Kidney (tissue), 14 donors: ENCODE results near the gene NKX3-2. TPM values are rescaled to one million over a fixed set of nuclear protein-coding genes. Genes with fewer than 3 reads are reported as not detected.

Source experiments
- DNase-seq, 5 donors: peaks; one replicate each; pipeline ENCODE4 v3.0.0-alpha.2; 2013 to 2020
- FAIRE-seq: peaks from 2 replicates; lab custom pipeline; 2012; peaks lifted over from hg19 to GRCh38; lab: Jason Lieb, UNC
- H3K27ac ChIP-seq, 2 donors: one replicate each; pipeline ENCODE4 v1.7.0; 2013; ENCODE audit warnings: low read depth in 2 of 2, low read length in 2 of 2, inconsistent platforms in 1 of 2
- H3K27me3 ChIP-seq: one replicate; pipeline ENCODE4 v1.7.1; 2013; ENCODE audit warnings: low read length, inconsistent platforms; ENCODE audit not compliant: control insufficient read depth, insufficient read depth
- H3K36me3 ChIP-seq, 3 donors: one replicate each; pipeline versions ENCODE4 v1.7.0 to v1.7.1; 2013; ENCODE audit warnings: low read length in 3 of 3, control low read depth in 1 of 3, inconsistent platforms in 1 of 3; ENCODE audit not compliant: insufficient read depth in 3 of 3, control insufficient read depth in 2 of 3
- H3K4me1 ChIP-seq, 3 donors: one replicate each; pipeline versions ENCODE4 v1.7.0 to v1.7.1; 2013; ENCODE audit warnings: low read length in 3 of 3, inconsistent platforms in 1 of 3, low read depth in 1 of 3; ENCODE audit not compliant: control insufficient read depth in 2 of 3, insufficient read depth in 2 of 3
- H3K4me3 ChIP-seq, 3 donors: one replicate each; pipeline versions ENCODE4 v1.7.0 to v1.8.1; 2013; ENCODE audit warnings: low read length in 3 of 3, control low read depth in 1 of 3, inconsistent platforms in 1 of 3
- H3K9ac ChIP-seq, 3 donors: one replicate each; pipeline versions ENCODE4 v1.7.0 to v1.7.1; 2013; ENCODE audit warnings: low read length in 3 of 3, control low read depth in 1 of 3, inconsistent platforms in 1 of 3
- H3K9me3 ChIP-seq, 3 donors: one replicate each; pipeline versions ENCODE4 v1.7.0 to v1.7.1; 2013; ENCODE audit warnings: low read length in 3 of 3, control low read depth in 1 of 3, inconsistent platforms in 1 of 3; ENCODE audit not compliant: control insufficient read depth in 2 of 3, insufficient read depth in 1 of 3
- intact Hi-C: fragments of 100-400 bp; cut with DNase I; formaldehyde crosslinking; loops from one replicate; pipeline ENCODE4 v1.11.1; 2022
- polyA plus RNA-seq: library from polyadenylated mRNA; stranded (reverse); fragments of 350-450 nt; fragmentation: Illumina TruSeq; extraction: RNeasy Lipid Tissue Mini Kit (QIAGEN cat#74804); gene quantifications from one replicate; pipeline ENCODE4 v1.2.3, GENCODE V29; 2014; ENCODE audit warnings: low read depth, low replicate concordance; ENCODE audit not compliant: insufficient read depth
- total RNA-seq: library from RNA; stranded (reverse); fragmentation: NEBNext Ultra II Directional; extraction: Animal tissue kit (Norgen Biotek cat#: 25700); gene quantifications from one replicate; pipeline ENCODE4 v1.2.1, GENCODE V29; 2021
- TF ChIP-seq, protein P1 (sequence below): IDR thresholded peaks from 3 replicates; pipeline ENCODE4 v1.5.1; 2012; ENCODE audit warnings: mild to moderate bottlenecking, moderate library complexity, borderline replicate concordance; ENCODE audit not compliant: insufficient read depth; ENCODE audit errors: extremely low read depth
- donor health status: control.
- donor health status: control.
- donor health status: control.
- donor health status: control.
- donor health status: control.
- donor health status: DM: yes; HTN: yes; CAD: no.
- donor health status: Normal renal cell carcinoma (clear cell type).

Gene NKX3-2
- total and polyA plus RNA-seq, 2 donors from 2014 or later = 0.17 TPM; not detected in 1

DNA sequence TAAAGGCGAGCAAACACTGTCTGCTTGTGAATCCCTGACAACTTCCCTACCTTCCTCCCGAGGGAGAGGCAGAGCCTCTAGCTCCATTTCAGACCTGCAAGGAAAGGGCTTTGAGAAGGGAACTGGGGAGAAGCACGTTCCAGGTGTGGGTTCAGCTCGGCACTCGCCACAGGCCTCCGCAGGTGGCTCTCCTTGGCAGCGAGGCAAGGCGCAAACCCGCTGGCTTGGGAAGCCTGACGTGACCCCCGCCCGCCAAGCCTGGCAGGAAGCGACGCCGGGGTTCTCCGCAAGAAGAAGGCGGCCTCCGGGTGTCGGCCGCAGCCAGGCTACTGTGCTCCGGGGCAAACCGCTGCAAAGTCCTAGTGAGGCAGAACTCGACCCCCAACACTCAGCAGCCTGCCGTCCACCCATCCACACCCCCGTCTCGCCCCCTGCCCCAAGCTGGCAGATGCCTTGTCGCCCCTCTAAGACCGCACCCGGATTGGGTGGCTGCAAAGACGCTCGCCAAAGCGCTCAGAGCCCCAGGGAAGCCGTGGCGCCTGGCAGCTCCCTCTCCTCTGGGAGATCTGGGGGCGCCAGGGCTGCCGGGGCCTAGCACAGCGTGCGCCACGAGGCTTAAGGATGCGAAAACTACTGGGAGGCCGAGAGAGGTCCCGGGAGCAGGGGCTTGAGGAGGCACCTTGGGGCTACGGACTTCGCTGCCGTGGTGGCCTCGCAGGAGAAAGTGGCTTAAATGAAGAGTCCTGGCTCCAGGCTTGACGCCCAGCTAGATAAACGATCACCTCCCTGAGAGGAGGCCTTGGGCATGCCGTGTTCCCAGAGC, 21.8 kb downstream of the NKX3-2 start:
- Histone ChIP-seq H3K9me3 (peaks cover 0 to 11% (median 7%) of the 10 kb centered on the region in 3 donors), H3K36me3 (no peaks in the 10 kb centered on the region), H3K4me1 (no peaks in the 10 kb centered on the region), H3K9ac (no peak overlapping the region), H3K4me3 (no peak overlapping the region), H3K27me3 (peaks cover 71% of the 10 kb centered on the region), H3K27ac (no peak overlapping the region)
- DNase-seq (peak in 4 of 5 donors; percentile 26 to 62 (median 40)), FAIRE-seq (no peak)
- TF ChIP-seq, protein P1, sequence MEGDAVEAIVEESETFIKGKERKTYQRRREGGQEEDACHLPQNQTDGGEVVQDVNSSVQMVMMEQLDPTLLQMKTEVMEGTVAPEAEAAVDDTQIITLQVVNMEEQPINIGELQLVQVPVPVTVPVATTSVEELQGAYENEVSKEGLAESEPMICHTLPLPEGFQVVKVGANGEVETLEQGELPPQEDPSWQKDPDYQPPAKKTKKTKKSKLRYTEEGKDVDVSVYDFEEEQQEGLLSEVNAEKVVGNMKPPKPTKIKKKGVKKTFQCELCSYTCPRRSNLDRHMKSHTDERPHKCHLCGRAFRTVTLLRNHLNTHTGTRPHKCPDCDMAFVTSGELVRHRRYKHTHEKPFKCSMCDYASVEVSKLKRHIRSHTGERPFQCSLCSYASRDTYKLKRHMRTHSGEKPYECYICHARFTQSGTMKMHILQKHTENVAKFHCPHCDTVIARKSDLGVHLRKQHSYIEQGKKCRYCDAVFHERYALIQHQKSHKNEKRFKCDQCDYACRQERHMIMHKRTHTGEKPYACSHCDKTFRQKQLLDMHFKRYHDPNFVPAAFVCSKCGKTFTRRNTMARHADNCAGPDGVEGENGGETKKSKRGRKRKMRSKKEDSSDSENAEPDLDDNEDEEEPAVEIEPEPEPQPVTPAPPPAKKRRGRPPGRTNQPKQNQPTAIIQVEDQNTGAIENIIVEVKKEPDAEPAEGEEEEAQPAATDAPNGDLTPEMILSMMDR = no peak
- intact Hi-C loops = no loop called here

DNA sequence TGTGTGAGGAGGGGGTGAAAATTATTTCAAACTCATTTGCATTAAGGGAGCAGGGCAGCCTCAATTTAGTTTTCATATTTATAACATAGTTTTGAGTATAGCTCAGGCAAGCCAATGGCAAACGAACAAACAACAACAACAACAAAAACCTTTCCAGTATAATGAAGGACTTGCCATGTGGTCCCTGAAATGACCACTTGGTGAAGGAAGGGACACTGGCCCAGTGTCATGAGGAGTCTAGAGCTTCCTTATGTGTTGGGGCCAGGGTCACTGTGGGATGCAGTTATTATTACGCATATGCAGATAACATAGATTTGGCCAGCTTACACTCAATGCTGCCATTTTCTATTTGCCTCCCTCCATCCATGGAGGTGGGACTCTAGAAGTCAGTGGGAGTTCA, 23.3 kb downstream of the NKX3-2 start:
- no peak overlapping the region for H3K4me3 ChIP-seq
- no peak overlapping the region for H3K27ac ChIP-seq
- peaks cover 64% of the 10 kb centered on the region for H3K27me3 ChIP-seq
- peaks cover 0 to 11% (median 7%) of the 10 kb centered on the region in 3 donors for H3K9me3 ChIP-seq
- no peak for DNase-seq
- TF ChIP-seq, protein P1 = no peak
- no peak overlapping the region for H3K9ac ChIP-seq
- no peaks in the 10 kb centered on the region for H3K36me3 ChIP-seq
- intact Hi-C loops = no loop called here
- H3K4me1 ChIP-seq = no peaks in the 10 kb centered on the region
- FAIRE-seq = no peak

DNA sequence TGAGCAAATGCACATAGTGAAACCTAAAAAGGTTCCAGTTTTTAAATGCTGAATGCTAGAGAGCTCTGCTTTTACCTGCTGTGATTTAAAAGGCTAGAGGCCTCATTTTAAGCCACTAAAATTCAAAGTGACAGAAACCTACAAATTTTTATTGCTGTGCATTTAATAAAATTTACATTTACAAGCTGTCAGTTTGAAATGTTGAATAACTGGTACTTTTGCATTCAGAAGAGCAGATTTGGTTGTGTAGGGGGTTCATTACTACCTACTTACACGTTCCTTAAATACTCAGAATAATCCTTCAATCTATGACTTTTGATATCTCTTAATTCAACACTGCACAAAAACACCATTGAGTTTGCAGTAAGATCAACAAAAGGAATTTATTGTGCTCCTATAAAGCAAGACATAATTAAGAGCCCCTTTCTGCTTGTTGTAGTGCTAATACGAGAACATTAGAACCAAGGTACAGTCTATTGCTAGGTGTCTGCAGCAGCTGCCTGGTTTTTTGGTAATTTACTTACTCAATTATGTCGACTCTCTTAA, 27.9 kb downstream of the NKX3-2 start:
- TF ChIP-seq, protein P1 = no peak
- no peak for FAIRE-seq

More for the DNA sequence above, 27.9 kb downstream of the NKX3-2 start:
- no peak overlapping the region for H3K9ac ChIP-seq
- no peaks in the 10 kb centered on the region for H3K36me3 ChIP-seq
- intact Hi-C loops = no loop called here
- no peak overlapping the region for H3K27ac ChIP-seq
- peaks cover 43% of the 10 kb centered on the region for H3K27me3 ChIP-seq
- H3K4me3 ChIP-seq = no peak overlapping the region
- no peaks in the 10 kb centered on the region for H3K4me1 ChIP-seq
- H3K9me3 ChIP-seq = no peaks in the 10 kb centered on the region
- DNase-seq = peak in 1 of 5 donors; percentile 9
